K562 (cell line): ENCODE data around the gene CAST. TPM values are rescaled to one million over a fixed set of nuclear protein-coding genes. Genes with fewer than 3 reads are reported as not detected.

Source experiments
- ATAC-seq: fragments of 200-7000 bp; cut with Tn5 transposase; 3 replicates; pipeline ENCODE4 v1.9.1; 2020; ENCODE audit warnings: moderate library complexity
- BruUV-seq: library from RNA; stranded (reverse); fragments of 400-500 nt; replicated peaks from 2 replicates; lab custom pipeline; 2021; lab: Mats Ljungman, UMichigan
- CTCF ChIA-PET: fragments of 300-600 bp; formaldehyde crosslinking; extraction: SDS; loops from one replicate; lab custom pipeline; 2021; ENCODE audit warnings: low intra/inter-chr PET ratio; lab: Yijun Ruan, JAX
- POLR2A ChIA-PET: fragments of 300-600, 350-650 bp; sonication (Branson Sonifier 250); formaldehyde crosslinking; extraction: SDS; loops from one replicate; lab custom pipeline; 2021; ENCODE audit warnings: antibody characterized with exemption, inconsistent platforms; lab: Yijun Ruan, JAX
- DNase-seq, 4 experiments: peaks; one replicate each; pipeline versions ENCODE4 v3.0.0 to v3.0.0-alpha.2; 2011 to 2018; ENCODE audit warnings: low spot score in 3 of 4, mixed read lengths in 3 of 4; ENCODE audit errors: extremely low read depth in 1 of 4
- FAIRE-seq: peaks from 2 replicates; lab custom pipeline; 2011; peaks lifted over from hg19 to GRCh38; lab: Jason Lieb, UNC
- H2AFZ ChIP-seq: 2 replicates; pipeline ENCODE4 v1.6.0; 2011; ENCODE audit warnings: low read depth, low read length, control low read depth, inconsistent platforms
- H3K27ac ChIP-seq: fragments of 200-600 bp; 3 replicates; pipeline ENCODE4 v1.8.0; 2011; ENCODE audit warnings: low read depth, mild to moderate bottlenecking, control low read depth, inconsistent platforms, low read length, moderate library complexity, mixed read lengths; ENCODE audit errors: extremely low read depth
- H3K27me3 ChIP-seq, 2 experiments: fragments of 300-600 bp in 1 of 2; 2 replicates in 1 of 2; 3 replicates in 1 of 2; pipeline versions ENCODE4 v1.6.0 to v1.8.0; 2011; ENCODE audit warnings: inconsistent platforms in 2 of 2, low read length in 2 of 2, mild to moderate bottlenecking in 1 of 2, mixed read lengths in 1 of 2, moderate library complexity in 1 of 2; ENCODE audit not compliant: control insufficient read depth in 2 of 2, insufficient read depth in 2 of 2
- H3K36me3 ChIP-seq: fragments of 300-600 bp; 3 replicates; pipeline ENCODE4 v1.8.0; 2011; ENCODE audit warnings: mild to moderate bottlenecking, low read length, inconsistent platforms; ENCODE audit not compliant: control insufficient read depth, insufficient read depth
- H3K4me1 ChIP-seq, 2 experiments: fragments of 200-600 bp in 1 of 2; replicated peaks in 1 of 2; 2 replicates in 1 of 2; 3 replicates in 1 of 2; pipeline versions ENCODE4 v1.5.1 to v1.8.0; 2011; ENCODE audit warnings: inconsistent platforms in 2 of 2, low read length in 2 of 2, mild to moderate bottlenecking in 1 of 2, mixed read lengths in 1 of 2, moderate library complexity in 1 of 2; ENCODE audit not compliant: control insufficient read depth in 2 of 2, insufficient read depth in 2 of 2
- H3K4me2 ChIP-seq: 2 replicates; pipeline ENCODE4 v1.6.1; 2011; ENCODE audit warnings: low read length, control low read depth, inconsistent platforms, mixed read lengths; ENCODE audit not compliant: insufficient read depth
- H3K4me3 ChIP-seq: fragments of 200-600 bp; sonication (generic), shearing (Covaris generic); 2 replicates; pipeline ENCODE4 v1.5.1; 2016; ENCODE audit warnings: control low read depth, inconsistent platforms
- H3K79me2 ChIP-seq: fragments of 200-600 bp; 3 replicates; pipeline ENCODE4 v1.8.0; 2011; ENCODE audit warnings: low read length, inconsistent platforms; ENCODE audit not compliant: control insufficient read depth, insufficient read depth
- H3K9ac ChIP-seq, 2 experiments: 2 replicates each; pipeline versions ENCODE4 v1.6.0 to v1.6.1; 2011; ENCODE audit warnings: low read depth in 2 of 2, low read length in 2 of 2, control low read depth in 1 of 2, inconsistent platforms in 1 of 2, mild to moderate bottlenecking in 1 of 2, mixed read lengths in 1 of 2; ENCODE audit not compliant: insufficient read depth in 1 of 2
- H3K9me1 ChIP-seq: one replicate; pipeline ENCODE4 v1.6.0; 2011; ENCODE audit warnings: inconsistent platforms, mild to moderate bottlenecking, low read length, moderate library complexity; ENCODE audit not compliant: control insufficient read depth, insufficient read depth
- H3K9me3 ChIP-seq: replicated peaks from 2 replicates; pipeline ENCODE4 v1.5.1; 2011; ENCODE audit warnings: low read depth, low read length, inconsistent platforms; ENCODE audit not compliant: control insufficient read depth, insufficient read depth
- H4K20me1 ChIP-seq: replicated peaks from 2 replicates; pipeline ENCODE4 v1.6.1; 2011; ENCODE audit warnings: low read length, inconsistent platforms, mixed read lengths; ENCODE audit not compliant: control insufficient read depth, insufficient read depth
- PBX2 ChIP-seq, 2 experiments: IDR thresholded peaks in 1 of 2; conservative IDR thresholded peaks in 1 of 2; 2 replicates each; pipeline ENCODE4 v1.6.1; 2016; ENCODE audit warnings: low read depth in 2 of 2, mild to moderate bottlenecking in 1 of 2, missing compliant biosample characterization in 1 of 2, missing genetic modification characterization in 1 of 2, moderate library complexity in 1 of 2
- ZNF354B ChIP-seq: fragments of 250-450 bp; sonication (Bioruptor Pico); IDR thresholded peaks from 2 replicates; pipeline ENCODE4 v1.4.0; 2020
- WGBS: fragments of 100-300 bp; shearing (Covaris generic); methylation state at CpG from one replicate; pipeline ENCODE4 v1.1.6; 2016; ENCODE audit warnings: low coverage, mixed read lengths; ENCODE audit not compliant: insufficient coverage; ENCODE audit errors: missing lambda C conversion rate; 5-methylcytosine and 5-hydroxymethylcytosine counted together
- in situ Hi-C: fragments of 300-500 bp; cut with MboI; formaldehyde crosslinking; loops from 4 replicates; pipeline ENCODE4 v1.15.0; 2018; ENCODE audit warnings: inconsistent platforms, mixed read lengths
- intact Hi-C: fragments of 100-400 bp; cut with micrococcal nuclease; formaldehyde crosslinking; loops from 2 replicates; pipeline ENCODE4 v1.14.2; 2022
- polyA plus RNA-seq, 8 experiments: library from polyadenylated mRNA; depleted of rRNA in 4 of 8; stranded (reverse) in 5 of 8; unstranded in 3 of 8; fragments of >200 nt; fragmentation: Nextera tagmentation in 2 of 8; fragmentation: Illumina TruSeq in 1 of 8; extraction: Ambion mirVana in 2 of 8; extraction: Trizol in 1 of 8; gene quantifications; 2 replicates each; pipeline versions ENCODE4 v1.2.1 to v1.2.3, GENCODE V29; 2011 to 2014; ENCODE audit warnings: inconsistent platforms in 1 of 8, missing spikeins in 1 of 8
- total RNA-seq, 7 experiments: library from RNA; depleted of rRNA in 6 of 7; stranded (reverse); fragments of >200 nt in 6 of 7; fragmentation: Illumina TruSeq in 2 of 7; extraction: Trizol in 2 of 7; gene quantifications; 2 replicates each; pipeline versions ENCODE4 v1.2.1 to v1.2.3, GENCODE V29; 2011 to 2021; ENCODE audit warnings: low replicate concordance in 1 of 7
- TF ChIP-seq, protein P1 (sequence below): fragments of 450-650 bp; IDR thresholded peaks from 2 replicates; pipeline ENCODE4 v1.6.1; 2016

Gene CAST
- total and polyA plus RNA-seq, 9 of the 15 experiments (the other 6 are each of a cell fraction or from before 2014, with no cell fraction given): 55.5 to 136 (median 86.1) TPM

- no peaks in the 10 kb centered on the region for H3K9me3 ChIP-seq
- H3K4me2 ChIP-seq: no peak overlapping the region
- H3K9ac ChIP-seq: no peak overlapping the region
- no peak for FAIRE-seq
- H3K4me3 ChIP-seq: no peak overlapping the region
- no peaks in the 10 kb centered on the region for H4K20me1 ChIP-seq
- WGBS: 3% methylated on average over 2 of the region's 2 CpGs
- CTCF ChIA-PET: no interaction called here
- H3K27me3 ChIP-seq: peaks cover 3 to 9% of the 10 kb centered on the region in 2 experiments; a peak in 2 of 5 replicates
- in situ Hi-C loops (no loop called here), intact Hi-C loops (no loop called here)
- POLR2A ChIA-PET: no interaction called here
- H3K4me1 ChIP-seq: no peaks in the 10 kb centered on the region
- no peaks in the 10 kb centered on the region for H3K9me1 ChIP-seq
- DNase-seq: no peak
- H2AFZ ChIP-seq: no peak overlapping the region
- H3K36me3 ChIP-seq: no peaks in the 10 kb centered on the region
- BruUV-seq: no TSS peak
- no peak for ATAC-seq
- H3K27ac ChIP-seq: no peak overlapping the region
- no peaks in the 10 kb centered on the region for H3K79me2 ChIP-seq
- TF ChIP-seq, protein P1, sequence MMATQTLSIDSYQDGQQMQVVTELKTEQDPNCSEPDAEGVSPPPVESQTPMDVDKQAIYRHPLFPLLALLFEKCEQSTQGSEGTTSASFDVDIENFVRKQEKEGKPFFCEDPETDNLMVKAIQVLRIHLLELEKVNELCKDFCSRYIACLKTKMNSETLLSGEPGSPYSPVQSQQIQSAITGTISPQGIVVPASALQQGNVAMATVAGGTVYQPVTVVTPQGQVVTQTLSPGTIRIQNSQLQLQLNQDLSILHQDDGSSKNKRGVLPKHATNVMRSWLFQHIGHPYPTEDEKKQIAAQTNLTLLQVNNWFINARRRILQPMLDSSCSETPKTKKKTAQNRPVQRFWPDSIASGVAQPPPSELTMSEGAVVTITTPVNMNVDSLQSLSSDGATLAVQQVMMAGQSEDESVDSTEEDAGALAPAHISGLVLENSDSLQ: 0 out of 2 replicates have a peak, but pooled peaks have one; percentile 15
- TF ChIP-seq ZNF354B (CRISPR knock-in tag) (no peak), PBX2 (CRISPR knock-in tag; IDR thresholded peaks at IDR 0.05; ENCODE audit: low read depth) (no peak), PBX2 (tag; conservative IDR thresholded peaks at IDR 0.05; ENCODE audit: low read depth) (peak; percentile 34)
Measured at GRCh38 chr5:96627792-96628398, 34.3 kb upstream of the CAST start.
